Measurements from ENCODE around the gene DR1. TPM values are rescaled to one million over a fixed set of nuclear protein-coding genes. Genes with fewer than 3 reads are reported as not detected.

Gene DR1
- total and polyA plus RNA-seq, 2 of the 4 experiments (the other 2 are of a cell fraction) = 27.1 to 39.4 TPM

- dilution Hi-C loops (cut with HindIII; ENCODE audit: low sequenced_read_pairs, unreplicated experiment) = no loop called here
- H3K4me3 ChIP-seq (ENCODE audit: insufficient read depth, low read depth, low read length) = no peak overlapping the region
- no peak overlapping the region for H3K56ac ChIP-seq (ENCODE audit: extremely low read depth, insufficient read depth, low read length)
- H3K9me3 ChIP-seq (ENCODE audit: control insufficient read depth, insufficient read depth, low read length) = no peaks in the 10 kb centered on the region
- peaks cover 35% of the 10 kb centered on the region for H4K20me1 ChIP-seq (ENCODE audit: insufficient read depth, low read length)
- H3K4me1 ChIP-seq (ENCODE audit: control insufficient read depth, insufficient read depth, low read length) = 0 out of 2 replicates have a peak, but pooled peaks cover 1% of the 10 kb centered on the region
- H3K14ac ChIP-seq (replicated peaks; ENCODE audit: low read depth, low read length) = no peak overlapping the region
- H3K79me1 ChIP-seq (ENCODE audit: low read depth in 1 of 2, low read length in 2 of 2) = peaks cover 19 to 44% of the 10 kb centered on the region in 2 experiments
- no peak overlapping the region for H3K9ac ChIP-seq (ENCODE audit: low read depth, low read length)
- WGBS, 2 experiments (ENCODE audit: extremely low coverage in 2 of 2, insufficient read length in 1 of 2) = no CpG with 5 or more reads among the region's 1 CpG
- H2AK5ac ChIP-seq (ENCODE audit: low read depth, low read length) = no peak overlapping the region
- H3K36me3 ChIP-seq (ENCODE audit: control insufficient read depth, insufficient read depth, low read length) = peaks cover 17% of the 10 kb centered on the region
- H2BK20ac ChIP-seq (ENCODE audit: low read depth, low read length) = no peak overlapping the region
- H2AK9ac ChIP-seq (replicated peaks; ENCODE audit: low read depth, low read length, poor library complexity) = no peak overlapping the region
- H3K27me3 ChIP-seq (ENCODE audit: control insufficient read depth, insufficient read depth, low read length) = no peaks in the 10 kb centered on the region
- H2BK15ac ChIP-seq (ENCODE audit: low read depth, low read length) = no peak overlapping the region
- ATAC-seq (ENCODE audit: low read depth) (no peak), DNase-seq (no peak)
- no peak overlapping the region for H3K27ac ChIP-seq (ENCODE audit: insufficient read depth, low read length)
- intact Hi-C loops (cut with micrococcal nuclease) = no loop called here
- ChIA-PET CTCF (no interaction called here), POLR2A (ENCODE audit: unreplicated experiment) (no interaction called here)
- H2BK5ac ChIP-seq (ENCODE audit: low read depth, low read length, poor library complexity, severe bottlenecking) = no peak overlapping the region
- H2AFZ ChIP-seq (replicated peaks; ENCODE audit: low read length, poor library complexity) = no peak overlapping the region
- no peak overlapping the region for H2BK120ac ChIP-seq (ENCODE audit: low read depth, low read length)
- no peak overlapping the region for H4K91ac ChIP-seq (ENCODE audit: insufficient read depth, low read depth, low read length)
- H4K8ac ChIP-seq (ENCODE audit: low read depth in 2 of 2, low read length in 2 of 2) = no peak overlapping the region
- no peak for TF ChIP-seq POLR2A (IDR thresholded peaks at IDR 0.05; ENCODE audit: low read depth, low read length)
- TF ChIP-seq CHD1 (IDR thresholded peaks at IDR 0.05; ENCODE audit: low read depth, low read length) = no peak
- no peak for TF ChIP-seq CTCF (conservative IDR thresholded peaks at IDR 0.05; ENCODE audit: low read depth, low read length)
- TF ChIP-seq NFE2L2 (IDR thresholded peaks at IDR 0.05; ENCODE audit: low read depth, low read length) = no peak
- no peak for TF ChIP-seq RCOR1 (IDR thresholded peaks at IDR 0.05; ENCODE audit: insufficient replicate concordance, low read length)
- no peak for TF ChIP-seq MAFK (IDR thresholded peaks at IDR 0.05; ENCODE audit: low read depth, low read length)
- no peak for TF ChIP-seq SMC3 (IDR thresholded peaks at IDR 0.05; ENCODE audit: low read depth, low read length)
- TF ChIP-seq MAZ (IDR thresholded peaks at IDR 0.05; ENCODE audit: borderline replicate concordance, low read depth, low read length) = no peak
- TF ChIP-seq MXI1 (IDR thresholded peaks at IDR 0.05; ENCODE audit: borderline replicate concordance, low read depth, low read length) = no peak
- no peak for TF ChIP-seq RFX5 (IDR thresholded peaks at IDR 0.05; ENCODE audit: low read depth, low read length)
- no peak for TF ChIP-seq CEBPB (IDR thresholded peaks at IDR 0.05; ENCODE audit: low read depth, low read length)
- TF ChIP-seq RAD21 (IDR thresholded peaks at IDR 0.05; ENCODE audit: low read length) = no peak
- TF ChIP-seq USF2 (IDR thresholded peaks at IDR 0.05; ENCODE audit: low read depth, low read length) = no peak
- no peak for TF ChIP-seq BHLHE40 (IDR thresholded peaks at IDR 0.05; ENCODE audit: low read depth, low read length)
- no peak for TF ChIP-seq FOS (IDR thresholded peaks at IDR 0.05; ENCODE audit: low read depth, low read length)
- TF ChIP-seq ELK1 (IDR thresholded peaks at IDR 0.05; ENCODE audit: borderline replicate concordance, low read depth, low read length) = no peak
- H3K18ac ChIP-seq (ENCODE audit: low read depth, low read length) = no peak overlapping the region
- H3K23ac ChIP-seq (ENCODE audit: low read depth, low read length) = no peak overlapping the region
- H3K4ac ChIP-seq (ENCODE audit: low read depth, low read length) = no peak overlapping the region
- no peak overlapping the region for H4K5ac ChIP-seq (ENCODE audit: low read depth, low read length)
- peaks cover 9% of the 10 kb centered on the region for H3K9me1 ChIP-seq (ENCODE audit: insufficient read depth, low read length)
- no TSS peak for BruUV-seq (replicated peaks)
- in situ Hi-C loops (cut with MboI; ENCODE audit: low sequenced_read_pairs) = no loop called here
- no peak overlapping the region for H3K4me2 ChIP-seq (ENCODE audit: low read depth, low read length)
Measured at GRCh38 chr1:93353286-93353685, 7.6 kb downstream of the DR1 start.
